Measurements from ENCODE around the gene ITGA6.

- no peak for TF ChIP-seq CTCF (conservative IDR thresholded peaks at IDR 0.05 in 1 of 2, IDR thresholded peaks at IDR 0.05 in 1 of 2; ENCODE audit: low read depth in 1 of 2, low read length in 2 of 2)
- no peak for TF ChIP-seq EZH2 (IDR thresholded peaks at IDR 0.05; ENCODE audit: low read length, missing control alignments)
Measured at GRCh38 chr2:172455121-172455515, 27.7 kb downstream of the ITGA6 start.

Measured in fibroblast of lung (primary cell).